ENCODE measurements around the gene ZDHHC7.

GRCh38 chr16:84990782-84991181 lies 20.6 kb downstream of the ZDHHC7 start:
- TF ChIP-seq POLR2A (IDR thresholded peaks at IDR 0.05; ENCODE audit: low read length) (no peak), GATA1 (IDR thresholded peaks at IDR 0.05; ENCODE audit: low read depth, low read length) (no peak)

Measured in erythroblast (primary cell).